Activated T-cell treated with anti-CD3 and anti-CD28 coated beads, Interleukin-2, amount 50 U/mL, for 24 hours (primary cell): ENCODE data around the gene IFIT2.
"Not testable (repeated sequence)": the region's sequence is repeated elsewhere in the genome, so short reads cannot be mapped to it uniquely, and the experiment has no call there.

Source experiments
- DNase-seq: peaks from one replicate; pipeline ENCODE4 v3.0.0-alpha.2; 2020
- H3K27ac Mint-ChIP-seq: 2 replicates; pipeline ENCODE4 v1.8.0; 2020; ENCODE audit warnings: mild to moderate bottlenecking, mixed read lengths
- H3K27me3 Mint-ChIP-seq: 2 replicates; pipeline ENCODE4 v1.8.0; 2020; ENCODE audit warnings: mixed read lengths
- H3K36me3 Mint-ChIP-seq: 2 replicates; pipeline ENCODE4 v1.8.0; 2020; ENCODE audit warnings: low read depth, mixed read lengths
- H3K4me1 Mint-ChIP-seq: 2 replicates; pipeline ENCODE4 v1.8.0; 2020; ENCODE audit warnings: low read depth, mixed read lengths
- H3K4me3 Mint-ChIP-seq: 2 replicates; pipeline ENCODE4 v1.8.0; 2020; ENCODE audit warnings: mild to moderate bottlenecking, moderate library complexity, mixed read lengths
- H3K9me3 Mint-ChIP-seq: 2 replicates; pipeline ENCODE4 v1.8.0; 2020; ENCODE audit warnings: mixed read lengths

The IFIT2 gene

GRCh38 chr10:89271532-89271931, 30.3 kb upstream of the IFIT2 start:
- Mint-ChIP-seq H3K27me3 (peaks cover 5% of the 10 kb centered on the region), H3K36me3 (no peaks in the 10 kb centered on the region)

DNA sequence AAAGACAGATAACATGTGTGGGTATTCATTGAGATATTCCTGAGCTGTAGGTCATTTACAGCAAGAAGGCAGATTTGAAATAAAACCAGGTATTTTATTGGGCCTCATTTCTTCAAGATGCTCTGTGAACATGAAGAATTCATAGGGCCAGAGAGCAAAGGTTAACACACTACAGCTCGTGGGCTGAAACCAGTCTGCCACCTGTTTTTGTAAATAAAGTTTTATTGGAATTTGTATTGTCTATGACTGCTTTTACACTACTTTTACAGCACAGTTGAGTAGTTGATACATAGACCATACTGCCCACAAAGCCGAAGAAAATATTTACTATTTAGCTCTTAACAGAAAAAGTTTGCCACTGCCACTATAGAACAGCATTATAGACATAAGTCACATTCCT, 28.2 kb upstream of the IFIT2 start:
- Mint-ChIP-seq H3K27me3 (peaks cover 2% of the 10 kb centered on the region), H3K4me3 (no peak overlapping the region), H3K9me3 (no peaks in the 10 kb centered on the region), H3K36me3 (no peaks in the 10 kb centered on the region), H3K27ac (no peak overlapping the region), H3K4me1 (no peaks in the 10 kb centered on the region)
- no peak for DNase-seq

More at GRCh38 chr10:89271532-89271931, 30.3 kb upstream of the IFIT2 start:
- Mint-ChIP-seq H3K4me1 (no peaks in the 10 kb centered on the region), H3K9me3 (no peaks in the 10 kb centered on the region), H3K27ac (no peak overlapping the region), H3K4me3 (no peak overlapping the region)
- no peak for DNase-seq

DNA sequence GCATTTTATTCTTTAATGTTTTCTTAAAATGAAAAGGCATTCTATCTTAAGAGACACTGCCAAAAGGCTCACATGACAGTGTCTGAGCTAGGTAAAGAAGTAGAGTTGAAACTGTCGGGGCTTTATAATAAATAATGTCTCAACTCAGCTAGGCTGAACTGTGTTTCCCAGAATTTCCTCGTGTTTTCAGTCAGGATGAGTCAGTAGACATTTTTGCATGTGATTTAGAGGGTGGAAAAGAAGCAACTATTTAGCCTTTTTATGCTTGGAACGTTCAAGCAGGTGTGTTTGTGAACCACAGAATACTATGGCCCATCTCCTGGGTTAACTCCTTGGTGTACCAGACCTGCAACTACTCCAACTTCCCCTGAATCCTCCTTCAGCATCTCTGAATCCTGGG, 26.9 kb upstream of the IFIT2 start:
- Mint-ChIP-seq H3K9me3 (no peaks in the 10 kb centered on the region), H3K36me3 (no peaks in the 10 kb centered on the region), H3K27me3 (peaks cover 2% of the 10 kb centered on the region), H3K4me1 (no peaks in the 10 kb centered on the region), H3K4me3 (no peak overlapping the region), H3K27ac (no peak overlapping the region)
- DNase-seq, result no peak

GRCh38 chr10:89275383-89275782, 26.5 kb upstream of the IFIT2 start:
- no peaks in the 10 kb centered on the region for H3K36me3 Mint-ChIP-seq
- H3K27ac Mint-ChIP-seq, result no peak overlapping the region
- peaks cover 2% of the 10 kb centered on the region for H3K27me3 Mint-ChIP-seq
- no peak overlapping the region for H3K4me3 Mint-ChIP-seq
- no peaks in the 10 kb centered on the region for H3K4me1 Mint-ChIP-seq
- no peaks in the 10 kb centered on the region for H3K9me3 Mint-ChIP-seq
- no peak for DNase-seq

DNA sequence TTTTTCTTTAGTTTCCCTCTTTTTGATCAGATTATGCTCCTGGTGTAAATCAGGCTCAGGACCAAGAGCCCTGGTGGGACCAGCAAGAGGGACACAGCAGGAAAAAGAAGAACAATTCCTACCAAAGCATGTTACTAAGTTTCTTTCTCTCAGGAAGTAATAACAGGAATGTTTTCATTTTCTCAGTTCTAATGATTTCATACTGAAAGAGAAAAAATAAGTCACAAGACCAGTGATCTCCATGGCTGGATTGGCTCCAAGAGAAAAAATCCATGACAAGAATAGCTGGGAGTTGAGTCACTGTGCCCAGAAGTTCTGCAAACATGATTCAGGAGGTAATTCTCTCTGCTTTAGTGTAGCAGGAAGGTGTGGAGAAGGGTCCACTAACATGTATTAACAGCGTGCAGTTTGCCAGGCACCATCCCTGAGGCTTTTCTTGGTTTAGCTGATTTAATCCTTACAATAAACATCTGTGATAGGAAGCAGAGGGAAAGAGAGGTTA, 23.8 kb upstream of the IFIT2 start:
- Mint-ChIP-seq H3K36me3 (no peaks in the 10 kb centered on the region), H3K4me3 (no peak overlapping the region), H3K27ac (no peak overlapping the region), H3K4me1 (no peaks in the 10 kb centered on the region), H3K9me3 (no peaks in the 10 kb centered on the region), H3K27me3 (no peaks in the 10 kb centered on the region)
- DNase-seq, result no peak

GRCh38 chr10:89278900-89279392, 22.9 kb upstream of the IFIT2 start:
- no peaks in the 10 kb centered on the region for H3K36me3 Mint-ChIP-seq
- no peaks in the 10 kb centered on the region for H3K27me3 Mint-ChIP-seq
- H3K4me1 Mint-ChIP-seq, result no peaks in the 10 kb centered on the region
- H3K4me3 Mint-ChIP-seq, result no peak overlapping the region
- no peaks in the 10 kb centered on the region for H3K9me3 Mint-ChIP-seq
- no peak for DNase-seq
- H3K27ac Mint-ChIP-seq, result no peak overlapping the region

- Mint-ChIP-seq H3K4me3 (no peak overlapping the region), H3K27me3 (no peaks in the 10 kb centered on the region), H3K4me1 (no peaks in the 10 kb centered on the region), H3K27ac (no peak overlapping the region), H3K36me3 (no peaks in the 10 kb centered on the region), H3K9me3 (no peaks in the 10 kb centered on the region)
- DNase-seq, result no peak
Measured at GRCh38 chr10:89279421-89279869, 22.4 kb upstream of the IFIT2 start.

GRCh38 chr10:89280508-89280907, 21.3 kb upstream of the IFIT2 start:
- Mint-ChIP-seq H3K9me3 (no peaks in the 10 kb centered on the region), H3K4me3 (no peak overlapping the region), H3K27me3 (no peaks in the 10 kb centered on the region), H3K4me1 (no peaks in the 10 kb centered on the region), H3K27ac (no peak overlapping the region), H3K36me3 (no peaks in the 10 kb centered on the region)
- no peak for DNase-seq

DNA sequence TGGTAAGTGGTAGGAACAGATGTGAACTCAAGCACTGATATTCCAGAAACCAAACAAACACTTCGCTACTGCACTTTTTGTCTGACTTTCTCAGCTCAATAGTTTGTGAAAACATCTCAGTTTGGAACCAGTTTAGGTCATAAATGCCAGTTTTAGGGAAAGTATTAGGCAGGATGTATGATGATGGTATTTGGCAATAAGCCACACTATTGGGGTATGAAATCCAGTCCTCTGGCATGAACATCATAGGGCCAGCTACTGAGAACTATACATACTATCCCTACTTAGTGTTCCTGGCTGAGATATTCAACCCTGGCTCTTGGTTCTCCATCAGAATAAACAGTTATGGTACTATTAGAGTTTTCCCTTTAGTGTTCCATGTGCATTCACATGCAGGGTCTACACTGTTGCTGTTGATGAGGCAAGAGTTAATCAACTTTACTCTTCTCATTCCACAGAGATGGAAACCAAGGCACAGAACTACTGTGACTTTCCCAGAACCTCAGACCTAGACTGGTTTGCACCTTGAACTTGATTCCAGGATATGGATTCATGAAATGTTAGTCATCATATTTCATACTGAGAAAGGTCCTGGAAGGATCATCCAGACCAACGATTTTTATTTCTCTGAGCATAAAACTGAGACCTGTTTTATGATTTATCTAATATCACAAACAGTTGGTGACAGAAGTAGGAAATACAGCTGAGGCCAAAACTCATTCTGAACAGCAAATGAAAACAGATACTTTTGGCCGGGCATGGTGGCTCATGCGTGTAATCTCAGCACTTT, 20.0 kb upstream of the IFIT2 start:
- H3K9me3 Mint-ChIP-seq, result no peaks in the 10 kb centered on the region
- H3K36me3 Mint-ChIP-seq, result no peaks in the 10 kb centered on the region
- H3K4me1 Mint-ChIP-seq, result no peaks in the 10 kb centered on the region
- no peak for DNase-seq
- no peak overlapping the region for H3K27ac Mint-ChIP-seq
- H3K4me3 Mint-ChIP-seq, result no peak overlapping the region
- no peaks in the 10 kb centered on the region for H3K27me3 Mint-ChIP-seq

- H3K36me3 Mint-ChIP-seq, result no peaks in the 10 kb centered on the region
- no peaks in the 10 kb centered on the region for H3K4me1 Mint-ChIP-seq
- DNase-seq, result no peak
- H3K27me3 Mint-ChIP-seq, result no peaks in the 10 kb centered on the region
- H3K9me3 Mint-ChIP-seq, result no peaks in the 10 kb centered on the region
- H3K4me3 Mint-ChIP-seq, result no peak overlapping the region
- H3K27ac Mint-ChIP-seq, result no peak overlapping the region
Measured at GRCh38 chr10:89283025-89283935, 18.6 kb upstream of the IFIT2 start.

DNA sequence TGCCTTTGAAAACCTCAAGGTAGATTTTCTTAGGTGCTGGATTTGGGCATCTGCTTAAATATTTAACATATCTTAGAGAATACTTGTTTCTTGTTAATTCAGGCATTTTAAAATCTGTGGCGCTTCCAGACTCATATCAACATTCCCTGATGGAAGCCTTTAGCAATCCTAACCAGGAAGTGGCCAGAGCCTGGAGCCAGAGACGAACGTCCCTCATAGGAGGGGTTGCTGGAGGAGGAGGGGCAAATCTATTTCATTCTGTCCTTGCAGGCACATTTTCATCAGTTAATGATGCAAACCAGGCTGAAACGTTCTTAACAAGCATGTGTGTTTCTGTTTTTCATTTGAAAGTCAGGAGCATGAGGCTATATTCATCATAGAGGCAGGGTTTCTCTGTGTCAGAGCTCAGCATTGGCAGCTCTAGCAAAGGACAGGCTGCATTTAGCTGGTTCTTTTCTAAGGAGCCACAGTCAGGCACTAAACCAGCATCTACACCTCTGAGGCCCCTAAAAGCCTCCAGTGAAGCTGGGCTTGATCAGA, 17.8 kb upstream of the IFIT2 start:
- Mint-ChIP-seq H3K36me3 (no peaks in the 10 kb centered on the region), H3K9me3 (no peaks in the 10 kb centered on the region), H3K27me3 (no peaks in the 10 kb centered on the region), H3K4me1 (no peaks in the 10 kb centered on the region), H3K4me3 (no peak overlapping the region), H3K27ac (no peak overlapping the region)
- no peak for DNase-seq

DNA sequence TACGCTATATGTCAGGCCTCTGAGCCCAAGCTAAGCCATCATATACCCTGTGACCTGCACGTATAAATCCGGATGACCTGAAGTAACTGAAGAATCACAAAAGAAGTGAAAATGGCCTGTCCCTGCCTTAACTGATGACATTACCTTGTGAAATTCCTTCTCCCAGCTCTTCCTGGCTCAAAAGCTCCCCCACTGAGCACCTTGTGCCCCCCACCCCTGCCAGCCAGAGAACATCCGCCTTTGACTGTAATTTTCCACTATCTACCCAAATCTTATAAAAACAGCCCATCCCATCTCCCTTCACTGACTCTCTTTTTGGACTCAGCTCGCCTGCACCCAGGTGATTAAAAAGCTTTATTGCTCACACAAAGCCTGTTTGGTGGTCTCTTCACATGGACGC, 17.1 kb upstream of the IFIT2 start:
- not testable (repeated sequence) for H3K27ac Mint-ChIP-seq, H3K4me3 Mint-ChIP-seq, H3K9me3 Mint-ChIP-seq, H3K27me3 Mint-ChIP-seq, H3K4me1 Mint-ChIP-seq, H3K36me3 Mint-ChIP-seq, DNase-seq

GRCh38 chr10:89285303-89285702, 16.5 kb upstream of the IFIT2 start:
- H3K9me3 Mint-ChIP-seq, H3K27ac Mint-ChIP-seq, H3K4me3 Mint-ChIP-seq, DNase-seq, H3K36me3 Mint-ChIP-seq, H3K4me1 Mint-ChIP-seq, H3K27me3 Mint-ChIP-seq: not testable (repeated sequence)

GRCh38 chr10:89294721-89295239, 7.1 kb upstream of the IFIT2 start:
- H3K4me1 Mint-ChIP-seq, result peaks cover 7% of the 10 kb centered on the region
- no peak overlapping the region for H3K4me3 Mint-ChIP-seq
- no peaks in the 10 kb centered on the region for H3K27me3 Mint-ChIP-seq
- no peak for DNase-seq
- peaks cover 3% of the 10 kb centered on the region for H3K9me3 Mint-ChIP-seq
- no peak overlapping the region for H3K27ac Mint-ChIP-seq
- peaks cover 2% of the 10 kb centered on the region for H3K36me3 Mint-ChIP-seq
